Endothelial cell of umbilical vein (primary cell): ENCODE measurements around the gene IP6K3.

ENCODE experiments used
- EZH2 ChIP-seq: IDR thresholded peaks from 2 replicates; pipeline ENCODE4 v1.6.1; 2012; ENCODE audit warnings: borderline replicate concordance, low read depth, mild to moderate bottlenecking, moderate library complexity, low read length, inconsistent platforms; ENCODE audit not compliant: severe bottlenecking
- TF ChIP-seq, protein P1 (sequence below), 2 donors: IDR thresholded peaks; 1 replicate in 1 of 2; 2 replicates in 1 of 2; pipeline ENCODE4 v1.5.1; 2011; ENCODE audit warnings: low read length in 2 of 2, mild to moderate bottlenecking in 2 of 2, moderate library complexity in 2 of 2, control low read depth in 1 of 2, inconsistent platforms in 1 of 2, low read depth in 1 of 2; ENCODE audit not compliant: insufficient read depth in 1 of 2; ENCODE audit errors: extremely low read depth in 1 of 2

DNA sequence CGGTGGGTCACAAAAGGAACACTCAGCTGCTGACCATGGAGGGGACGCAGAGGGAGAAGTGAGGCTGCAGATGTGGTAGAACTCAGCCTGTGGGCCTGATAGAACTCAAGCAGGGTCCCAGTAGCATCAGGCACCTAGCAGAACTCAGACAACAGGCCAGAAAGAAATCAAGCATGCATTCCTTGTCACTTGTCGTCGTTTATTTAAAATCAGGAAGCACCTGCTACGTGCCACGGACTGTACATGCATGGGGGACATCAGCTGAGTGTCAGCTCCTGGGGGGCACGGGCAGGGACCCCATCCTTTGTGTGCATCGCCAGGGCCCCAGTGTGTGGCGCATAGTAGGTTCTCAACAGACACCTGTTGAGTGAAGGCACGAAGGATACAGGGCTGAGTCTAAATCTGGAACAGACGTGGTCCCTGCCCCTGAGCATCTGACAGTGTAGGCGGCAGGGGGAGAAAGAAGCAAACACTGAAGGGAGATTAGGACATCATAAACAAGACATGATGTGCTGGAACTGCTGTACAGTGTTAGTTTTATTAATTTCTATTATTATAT is 67.7 kb downstream of the IP6K3 start:
- TF ChIP-seq, protein P1, sequence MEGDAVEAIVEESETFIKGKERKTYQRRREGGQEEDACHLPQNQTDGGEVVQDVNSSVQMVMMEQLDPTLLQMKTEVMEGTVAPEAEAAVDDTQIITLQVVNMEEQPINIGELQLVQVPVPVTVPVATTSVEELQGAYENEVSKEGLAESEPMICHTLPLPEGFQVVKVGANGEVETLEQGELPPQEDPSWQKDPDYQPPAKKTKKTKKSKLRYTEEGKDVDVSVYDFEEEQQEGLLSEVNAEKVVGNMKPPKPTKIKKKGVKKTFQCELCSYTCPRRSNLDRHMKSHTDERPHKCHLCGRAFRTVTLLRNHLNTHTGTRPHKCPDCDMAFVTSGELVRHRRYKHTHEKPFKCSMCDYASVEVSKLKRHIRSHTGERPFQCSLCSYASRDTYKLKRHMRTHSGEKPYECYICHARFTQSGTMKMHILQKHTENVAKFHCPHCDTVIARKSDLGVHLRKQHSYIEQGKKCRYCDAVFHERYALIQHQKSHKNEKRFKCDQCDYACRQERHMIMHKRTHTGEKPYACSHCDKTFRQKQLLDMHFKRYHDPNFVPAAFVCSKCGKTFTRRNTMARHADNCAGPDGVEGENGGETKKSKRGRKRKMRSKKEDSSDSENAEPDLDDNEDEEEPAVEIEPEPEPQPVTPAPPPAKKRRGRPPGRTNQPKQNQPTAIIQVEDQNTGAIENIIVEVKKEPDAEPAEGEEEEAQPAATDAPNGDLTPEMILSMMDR (IDR thresholded peaks at IDR 0.05; ENCODE audit: extremely low read depth in 1 of 2, insufficient read depth in 1 of 2, low read depth in 1 of 2, low read length in 2 of 2): no peak
- no peak for TF ChIP-seq EZH2
